GM12873 (cell line): ENCODE measurements around the gene ACTRT2.

Experiments used
- TF ChIP-seq, protein P1 (sequence below): IDR thresholded peaks from 2 replicates; pipeline ENCODE4 v1.5.1; 2012; ENCODE audit warnings: low read depth, mild to moderate bottlenecking, moderate library complexity, low read length, control low read depth; ENCODE audit not compliant: insufficient read depth; ENCODE audit errors: missing control alignments

ACTRT2 gene

DNA sequence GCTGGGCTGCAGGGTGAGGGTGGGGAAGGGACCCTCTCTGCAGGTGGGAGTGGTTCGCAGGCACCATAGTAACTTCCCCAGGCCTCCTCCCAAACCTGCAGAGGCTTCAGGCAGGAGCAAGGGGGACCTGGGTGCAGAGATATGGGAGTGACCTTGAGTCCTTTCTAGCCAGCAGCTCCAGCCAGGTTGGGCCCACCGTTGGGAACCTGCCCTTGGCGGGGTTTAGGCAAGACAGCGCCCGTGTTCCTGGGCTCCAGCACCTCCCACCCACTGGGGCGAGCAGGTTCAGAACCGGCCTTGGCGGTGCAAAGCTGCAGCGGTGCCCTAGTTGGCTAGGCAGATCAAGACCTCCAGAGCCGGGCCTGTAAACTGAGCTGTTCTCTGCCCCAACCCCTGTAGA lies 45.6 kb downstream of the ACTRT2 start:
- TF ChIP-seq, protein P1, sequence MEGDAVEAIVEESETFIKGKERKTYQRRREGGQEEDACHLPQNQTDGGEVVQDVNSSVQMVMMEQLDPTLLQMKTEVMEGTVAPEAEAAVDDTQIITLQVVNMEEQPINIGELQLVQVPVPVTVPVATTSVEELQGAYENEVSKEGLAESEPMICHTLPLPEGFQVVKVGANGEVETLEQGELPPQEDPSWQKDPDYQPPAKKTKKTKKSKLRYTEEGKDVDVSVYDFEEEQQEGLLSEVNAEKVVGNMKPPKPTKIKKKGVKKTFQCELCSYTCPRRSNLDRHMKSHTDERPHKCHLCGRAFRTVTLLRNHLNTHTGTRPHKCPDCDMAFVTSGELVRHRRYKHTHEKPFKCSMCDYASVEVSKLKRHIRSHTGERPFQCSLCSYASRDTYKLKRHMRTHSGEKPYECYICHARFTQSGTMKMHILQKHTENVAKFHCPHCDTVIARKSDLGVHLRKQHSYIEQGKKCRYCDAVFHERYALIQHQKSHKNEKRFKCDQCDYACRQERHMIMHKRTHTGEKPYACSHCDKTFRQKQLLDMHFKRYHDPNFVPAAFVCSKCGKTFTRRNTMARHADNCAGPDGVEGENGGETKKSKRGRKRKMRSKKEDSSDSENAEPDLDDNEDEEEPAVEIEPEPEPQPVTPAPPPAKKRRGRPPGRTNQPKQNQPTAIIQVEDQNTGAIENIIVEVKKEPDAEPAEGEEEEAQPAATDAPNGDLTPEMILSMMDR, result no peak

DNA sequence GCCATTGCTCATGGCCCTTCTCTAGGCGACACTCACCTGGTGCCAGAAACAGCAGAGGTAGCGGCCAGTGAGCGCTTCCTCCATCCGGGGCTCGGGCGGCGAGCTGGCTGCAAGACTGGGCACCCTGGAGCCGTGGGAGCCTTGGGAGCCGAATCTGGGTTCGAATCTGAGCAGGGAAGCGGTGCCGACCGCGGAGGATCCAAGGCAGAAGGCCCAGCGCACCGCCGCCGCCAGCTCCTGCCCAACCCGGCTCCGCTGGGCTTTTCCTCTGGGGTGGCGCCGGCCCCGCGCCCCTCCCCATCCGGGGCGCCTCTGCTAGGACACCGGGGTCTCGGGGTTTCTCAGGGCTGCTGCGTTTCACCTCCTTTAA lies 46.0 kb downstream of the ACTRT2 start:
- TF ChIP-seq, protein P1, result no peak

DNA sequence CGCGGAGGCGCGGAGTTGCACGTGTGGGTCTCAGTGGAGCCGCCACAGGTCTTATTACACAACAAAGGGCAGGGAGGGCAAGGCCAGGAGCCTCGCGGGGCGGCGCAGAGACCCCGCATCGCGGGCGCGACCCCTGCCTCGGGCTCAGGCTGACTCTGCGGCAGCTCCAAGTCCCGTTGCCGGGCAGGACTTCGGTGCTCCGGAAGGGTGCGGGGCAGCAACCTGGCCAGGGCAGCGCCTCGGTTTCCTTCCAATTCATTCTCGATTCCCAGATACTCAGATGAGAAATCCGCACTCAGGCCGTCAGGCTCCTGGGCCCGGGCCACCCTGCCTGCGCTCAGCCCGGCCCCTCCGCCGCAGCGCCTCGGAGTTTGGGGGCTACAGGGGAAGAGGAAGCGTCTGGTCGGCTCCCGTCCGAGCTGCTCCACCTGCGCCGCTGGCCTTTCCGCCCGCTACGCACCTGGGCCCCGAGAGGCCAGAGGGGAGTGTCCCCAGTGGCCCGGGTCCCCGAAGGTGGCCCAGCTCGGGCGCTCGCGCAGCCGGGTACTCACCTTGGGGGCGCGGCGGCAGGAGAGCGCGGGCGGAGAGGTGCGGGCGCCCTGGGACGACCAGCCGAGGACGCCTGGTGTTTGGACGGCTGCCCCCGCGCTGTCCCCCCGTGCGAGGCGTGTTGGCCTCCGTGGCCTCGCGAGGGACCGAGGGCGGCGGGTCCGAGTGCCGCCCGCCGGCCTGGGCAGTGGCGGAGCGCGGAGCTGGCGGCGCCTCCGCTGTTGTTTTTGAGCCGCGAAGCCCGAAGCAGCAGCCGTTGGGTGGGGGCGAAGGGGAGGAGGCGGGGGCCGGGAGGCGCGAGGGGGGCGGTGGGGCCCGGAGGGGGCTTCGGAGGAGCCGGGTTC lies 46.6 kb downstream of the ACTRT2 start:
- TF ChIP-seq, protein P1, result no peak

DNA sequence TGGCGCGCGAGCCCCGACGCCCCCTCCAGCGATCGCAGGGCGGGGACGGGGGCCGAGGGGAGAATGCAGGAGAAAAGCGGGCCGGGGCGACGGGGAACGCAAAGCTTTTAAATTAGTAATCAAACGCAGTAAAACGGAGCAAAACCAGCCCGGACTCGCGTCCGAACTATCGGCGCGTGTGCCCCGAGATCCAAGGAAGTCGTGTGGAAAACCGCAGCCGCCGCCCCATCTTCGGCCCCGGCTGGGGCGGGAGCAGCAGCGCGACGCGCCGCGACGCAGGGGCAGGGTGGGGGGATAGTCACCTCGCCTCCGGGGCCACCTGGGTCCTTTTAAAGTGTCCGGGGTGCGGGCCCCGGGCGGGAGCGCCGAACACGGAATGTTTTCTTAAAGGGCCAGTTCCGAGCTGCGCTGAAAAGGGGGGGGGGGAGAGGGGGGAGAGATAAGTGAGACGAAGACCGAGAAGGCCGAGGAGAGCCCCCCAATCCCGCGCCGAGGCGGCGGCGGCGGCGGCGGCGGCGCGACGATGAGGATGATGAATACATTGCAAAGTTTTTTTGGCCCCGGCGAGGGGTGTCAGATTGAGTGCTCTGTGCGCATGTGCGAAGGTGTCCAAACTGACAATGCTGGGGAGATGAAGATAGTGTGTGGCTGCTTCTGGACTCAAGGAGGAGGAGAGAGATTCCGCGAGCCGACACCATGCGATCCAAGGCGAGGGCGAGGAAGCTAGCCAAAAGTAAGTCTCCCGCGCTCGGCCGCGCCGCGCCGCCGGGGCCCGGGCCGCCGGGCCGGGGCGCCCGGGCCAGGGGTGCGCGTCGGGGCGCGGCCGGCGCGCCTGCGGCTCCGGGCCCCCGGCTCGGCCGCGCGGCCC lies 47.5 kb downstream of the ACTRT2 start, which contains the start of gene PRDM16:
Gene PRDM16, plus strand, starts transcription at position 640 of the 868 bp plus-strand sequence. Its CDS starts 57 bp downstream, at position 697.
- TF ChIP-seq, protein P1, result no peak

DNA sequence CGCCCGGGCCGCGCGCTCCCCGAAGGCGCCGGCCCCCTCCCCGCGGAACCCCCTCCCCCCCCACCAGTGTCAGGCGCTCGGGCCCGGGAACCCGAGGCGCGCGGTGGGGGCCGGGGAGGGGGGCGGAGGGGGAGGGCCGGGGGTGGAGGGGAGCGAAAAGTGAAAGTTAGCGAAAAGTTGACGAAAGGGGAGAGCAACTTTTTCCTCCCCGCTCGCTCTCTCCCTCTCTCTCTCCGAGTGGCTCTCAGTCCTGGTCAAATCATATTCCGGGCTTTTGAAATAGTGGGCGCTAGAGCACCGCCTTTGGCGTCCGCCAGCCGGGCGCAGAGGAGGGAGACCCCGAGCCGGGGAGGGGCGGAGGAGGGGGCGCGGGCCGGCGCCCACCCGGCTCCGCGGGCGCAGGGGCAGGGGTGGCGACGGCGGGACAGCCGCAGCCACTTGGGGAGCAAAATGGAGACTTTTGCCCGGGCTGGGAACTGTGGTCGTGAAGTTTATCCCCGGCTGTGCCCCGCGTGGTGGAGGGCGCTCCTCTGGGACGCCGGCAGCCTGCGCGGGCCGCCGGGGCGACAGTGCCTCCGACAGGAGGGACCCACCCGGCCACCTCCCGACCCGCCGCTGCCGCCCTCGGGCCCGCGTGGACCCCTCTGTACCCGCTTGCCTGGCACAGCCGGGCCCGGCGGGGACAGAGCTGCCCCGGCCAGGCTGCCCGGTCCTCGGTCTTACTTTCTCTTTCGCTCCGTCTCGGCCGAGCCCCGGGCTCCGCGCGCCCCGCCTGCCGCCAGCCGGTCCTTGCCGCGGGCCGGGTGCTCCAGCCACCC lies 48.4 kb downstream of the ACTRT2 start:
- TF ChIP-seq, protein P1, result no peak

DNA sequence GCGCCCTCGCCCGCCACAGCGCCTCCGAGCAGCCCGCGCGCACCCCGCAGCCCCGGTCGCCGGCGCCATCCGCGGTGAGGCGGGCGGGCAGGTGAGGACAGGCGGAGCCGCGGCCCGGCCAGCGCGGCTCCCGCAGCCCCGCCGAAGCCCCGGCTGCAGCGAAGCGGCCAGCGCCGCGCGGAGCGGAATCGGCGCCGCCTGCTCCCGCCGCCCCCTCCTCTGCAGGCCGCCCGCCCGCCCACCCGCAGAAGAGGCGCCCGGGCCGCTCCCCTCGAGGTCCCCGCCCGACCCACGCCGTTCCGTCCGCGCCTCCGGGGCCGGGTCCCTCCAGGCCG lies 49.0 kb downstream of the ACTRT2 start:
- TF ChIP-seq, protein P1, result no peak
